ENCODE measurements around the gene PTPN11.
"Not testable (repeated sequence)": the region's sequence is repeated elsewhere in the genome, so short reads cannot be mapped to it uniquely, and the experiment has no call there.

PTPN11 gene

GRCh38 chr12:112518365-112518735, 99.6 kb downstream of the PTPN11 start:
- DNase-seq, result no peak

- not testable (repeated sequence) for DNase-seq
Measured at GRCh38 chr12:112519841-112520340, 101.1 kb downstream of the PTPN11 start.

GRCh38 chr12:112523856-112524255, 105.1 kb downstream of the PTPN11 start:
- DNase-seq, result no peak

- DNase-seq, result no peak
Measured at GRCh38 chr12:112524269-112524668, 105.5 kb downstream of the PTPN11 start.

- DNase-seq, result no peak
Measured at GRCh38 chr12:112524676-112525425, 106.1 kb downstream of the PTPN11 start.

- DNase-seq, result no peak
Measured at GRCh38 chr12:112525426-112525809, 106.7 kb downstream of the PTPN11 start.

GRCh38 chr12:112527082-112527481, 108.3 kb downstream of the PTPN11 start:
- DNase-seq, result no peak

- no peak for DNase-seq
Measured at GRCh38 chr12:112527501-112527900, 108.8 kb downstream of the PTPN11 start.

- DNase-seq, result no peak
Measured at GRCh38 chr12:112528521-112528920, 109.8 kb downstream of the PTPN11 start.

- no peak for DNase-seq
Measured at GRCh38 chr12:112530941-112531340, 112.2 kb downstream of the PTPN11 start.

GRCh38 chr12:112532106-112532505, 113.4 kb downstream of the PTPN11 start:
- no peak for DNase-seq

GRCh38 chr12:112533528-112533927, 114.8 kb downstream of the PTPN11 start:
- DNase-seq, result no peak

- DNase-seq, result no peak
Measured at GRCh38 chr12:112535017-112535416, 116.3 kb downstream of the PTPN11 start.

GRCh38 chr12:112535637-112536366, 117.1 kb downstream of the PTPN11 start:
- no peak for DNase-seq

- DNase-seq, result no peak
Measured at GRCh38 chr12:112536367-112536730, 117.6 kb downstream of the PTPN11 start.

- no peak for DNase-seq
Measured at GRCh38 chr12:112537710-112538396, 119.1 kb downstream of the PTPN11 start.

- no peak for DNase-seq
Measured at GRCh38 chr12:112538740-112539139, 120.0 kb downstream of the PTPN11 start.

- DNase-seq, result no peak
Measured at GRCh38 chr12:112539221-112539620, 120.5 kb downstream of the PTPN11 start.

GRCh38 chr12:112540021-112540420, 121.3 kb downstream of the PTPN11 start:
- DNase-seq, result no peak

- no peak for DNase-seq
Measured at GRCh38 chr12:112543751-112544150, 125.0 kb downstream of the PTPN11 start.

- no peak for DNase-seq
Measured at GRCh38 chr12:112546339-112546738, 127.6 kb downstream of the PTPN11 start.

GRCh38 chr12:112546996-112547395, 128.2 kb downstream of the PTPN11 start:
- no peak for DNase-seq

- no peak for DNase-seq
Measured at GRCh38 chr12:112549031-112549430, 130.3 kb downstream of the PTPN11 start.

GRCh38 chr12:112551681-112552080, 132.9 kb downstream of the PTPN11 start:
- DNase-seq, result no peak
